Measurements from ENCODE around the gene PDE3B. TPM values are rescaled to one million over a fixed set of nuclear protein-coding genes. Genes with fewer than 3 reads are reported as not detected.

Gene PDE3B
- polyA plus RNA-seq, 1 of the 3 experiments (the other 2 are of a cell fraction): 0.26 TPM

DNA sequence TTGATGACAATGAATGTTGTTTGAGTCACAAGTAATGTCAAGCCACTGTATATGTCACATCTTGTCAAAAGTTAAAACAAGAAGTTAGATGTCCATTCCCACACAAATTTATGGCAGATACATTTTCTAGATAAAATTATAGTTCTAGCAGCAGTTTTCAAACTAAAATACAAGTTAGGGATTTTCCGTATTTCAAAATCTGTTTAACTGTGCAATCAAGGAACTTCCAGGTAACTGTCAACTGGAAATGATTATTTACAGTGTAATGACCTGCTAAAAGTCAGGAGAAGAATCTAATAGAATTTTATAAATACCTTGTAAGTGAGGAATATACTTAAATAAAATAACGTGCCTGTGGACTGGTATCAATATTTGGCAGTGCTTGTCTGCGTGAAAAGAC, 111.5 kb downstream of the PDE3B start:
- 66% methylated on average over 3 of the region's 3 CpGs for WGBS (ENCODE audit: low lambda C conversion rate)
- POLR2A ChIA-PET: no interaction called here
- no peaks in the 10 kb centered on the region for H3K36me3 ChIP-seq (replicated peaks in 1 of 2; ENCODE audit: control insufficient read depth in 1 of 2, insufficient read depth in 2 of 2, low read length in 1 of 2)
- no peaks in the 10 kb centered on the region for H3F3A ChIP-seq (replicated peaks; ENCODE audit: insufficient read depth)
- H3K9me2 ChIP-seq: no peaks in the 10 kb centered on the region
- H3K79me2 ChIP-seq (ENCODE audit: insufficient read depth): no peaks in the 10 kb centered on the region
- no peak overlapping the region for H3K9ac ChIP-seq
- no peaks in the 10 kb centered on the region for H3K27me3 ChIP-seq (ENCODE audit: insufficient read depth)
- no peak for DNase-seq
- TF ChIP-seq JUND (IDR thresholded peaks at IDR 0.05) (no peak), NRF1 (IDR thresholded peaks at IDR 0.05; ENCODE audit: low read depth, low read length) (no peak), YY1 (IDR thresholded peaks at IDR 0.05; ENCODE audit: low read depth) (no peak)
- TF ChIP-seq, protein P1, sequence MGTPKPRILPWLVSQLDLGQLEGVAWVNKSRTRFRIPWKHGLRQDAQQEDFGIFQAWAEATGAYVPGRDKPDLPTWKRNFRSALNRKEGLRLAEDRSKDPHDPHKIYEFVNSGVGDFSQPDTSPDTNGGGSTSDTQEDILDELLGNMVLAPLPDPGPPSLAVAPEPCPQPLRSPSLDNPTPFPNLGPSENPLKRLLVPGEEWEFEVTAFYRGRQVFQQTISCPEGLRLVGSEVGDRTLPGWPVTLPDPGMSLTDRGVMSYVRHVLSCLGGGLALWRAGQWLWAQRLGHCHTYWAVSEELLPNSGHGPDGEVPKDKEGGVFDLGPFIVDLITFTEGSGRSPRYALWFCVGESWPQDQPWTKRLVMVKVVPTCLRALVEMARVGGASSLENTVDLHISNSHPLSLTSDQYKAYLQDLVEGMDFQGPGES (IDR thresholded peaks at IDR 0.05; ENCODE audit: low read depth, low read length): no peak
- H3K4me1 ChIP-seq (ENCODE audit: control insufficient read depth in 1 of 2, insufficient read depth in 2 of 2, low read depth in 1 of 2, low read length in 1 of 2): no peaks in the 10 kb centered on the region; a peak in 1 of 4 replicates
- CTCF ChIA-PET: interaction anchor here (1.0 kb wide), 1 partner anchor 9 kb away, joined by 3 read pairs; no protein-coding TSS in a partner anchor
- H3K27ac ChIP-seq (ENCODE audit: low read depth in 2 of 2, low read length in 1 of 2): no peak overlapping the region
- no peaks in the 10 kb centered on the region for H4K20me1 ChIP-seq (ENCODE audit: insufficient read depth)
- H3K4me2 ChIP-seq: no peak overlapping the region
- no peak overlapping the region for H2AFZ ChIP-seq (ENCODE audit: low read depth)
- no peaks in the 10 kb centered on the region for H3K9me3 ChIP-seq
- H3K4me3 ChIP-seq (ENCODE audit: low read depth in 2 of 2, low read length in 1 of 2): no peak overlapping the region

DNA sequence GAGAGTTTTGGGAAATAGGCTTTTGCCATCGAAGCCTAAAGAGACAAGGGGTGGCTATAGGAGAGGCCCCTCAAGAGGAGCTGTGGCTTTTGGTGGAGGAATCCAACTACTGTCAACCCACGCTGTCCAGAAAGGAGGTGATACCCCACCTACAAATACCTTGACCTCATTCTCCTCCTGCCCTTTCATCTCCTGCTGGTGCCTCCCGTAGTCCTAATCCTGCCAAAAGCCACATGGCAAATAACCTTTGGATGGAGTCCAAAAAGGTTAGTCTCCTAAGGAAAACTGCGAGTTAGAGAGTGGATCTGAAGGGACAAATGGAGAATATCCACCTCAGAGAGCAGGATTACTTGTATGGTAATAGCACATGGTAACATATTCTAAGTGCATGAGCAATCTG, 112.7 kb downstream of the PDE3B start:
- Histone ChIP-seq H3K4me1 (ENCODE audit: control insufficient read depth in 1 of 2, insufficient read depth in 2 of 2, low read depth in 1 of 2, low read length in 1 of 2) (no peaks in the 10 kb centered on the region), H3K79me2 (ENCODE audit: insufficient read depth) (no peaks in the 10 kb centered on the region), H3K9me2 (no peaks in the 10 kb centered on the region), H2AFZ (ENCODE audit: low read depth) (no peak overlapping the region), H3F3A (replicated peaks; ENCODE audit: insufficient read depth) (no peaks in the 10 kb centered on the region), H3K4me2 (no peak overlapping the region), H3K9ac (no peak overlapping the region), H3K36me3 (replicated peaks in 1 of 2; ENCODE audit: control insufficient read depth in 1 of 2, insufficient read depth in 2 of 2, low read length in 1 of 2) (no peaks in the 10 kb centered on the region), H3K9me3 (no peaks in the 10 kb centered on the region), H3K4me3 (ENCODE audit: low read depth in 2 of 2, low read length in 1 of 2) (no peak overlapping the region), H4K20me1 (ENCODE audit: insufficient read depth) (no peaks in the 10 kb centered on the region), H3K27ac (ENCODE audit: low read depth in 2 of 2, low read length in 1 of 2) (no peak overlapping the region), H3K27me3 (ENCODE audit: insufficient read depth) (no peaks in the 10 kb centered on the region)
- TF ChIP-seq JUND (IDR thresholded peaks at IDR 0.05) (no peak), EP300 (IDR thresholded peaks at IDR 0.05; ENCODE audit: borderline replicate concordance in 1 of 2, low read depth in 1 of 2, low read length in 1 of 2) (no peak), MEF2A (IDR thresholded peaks at IDR 0.05; ENCODE audit: borderline replicate concordance, low read depth) (no peak), YY1 (IDR thresholded peaks at IDR 0.05; ENCODE audit: low read depth) (no peak), NRF1 (IDR thresholded peaks at IDR 0.05; ENCODE audit: low read depth, low read length) (no peak), FOSL2 (IDR thresholded peaks at IDR 0.05; ENCODE audit: borderline replicate concordance, low read depth) (no peak), ELF1 (IDR thresholded peaks at IDR 0.05) (no peak), FOXM1 (IDR thresholded peaks at IDR 0.05; ENCODE audit: low read depth) (no peak), SIN3A (IDR thresholded peaks at IDR 0.05; ENCODE audit: borderline replicate concordance, low read depth, low read length) (no peak), SMC3 (IDR thresholded peaks at IDR 0.05; ENCODE audit: low read depth, low read length) (no peak), RAD21 (IDR thresholded peaks at IDR 0.05; ENCODE audit: low read length) (no peak), FOXJ3 (CRISPR knock-in tag; IDR thresholded peaks at IDR 0.05) (no peak), GABPA (IDR thresholded peaks at IDR 0.05; ENCODE audit: low read depth) (no peak)
- TF ChIP-seq, protein P2, sequence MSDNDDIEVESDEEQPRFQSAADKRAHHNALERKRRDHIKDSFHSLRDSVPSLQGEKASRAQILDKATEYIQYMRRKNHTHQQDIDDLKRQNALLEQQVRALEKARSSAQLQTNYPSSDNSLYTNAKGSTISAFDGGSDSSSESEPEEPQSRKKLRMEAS (IDR thresholded peaks at IDR 0.05; ENCODE audit: low read depth): no peak
- TF ChIP-seq, protein P3, sequence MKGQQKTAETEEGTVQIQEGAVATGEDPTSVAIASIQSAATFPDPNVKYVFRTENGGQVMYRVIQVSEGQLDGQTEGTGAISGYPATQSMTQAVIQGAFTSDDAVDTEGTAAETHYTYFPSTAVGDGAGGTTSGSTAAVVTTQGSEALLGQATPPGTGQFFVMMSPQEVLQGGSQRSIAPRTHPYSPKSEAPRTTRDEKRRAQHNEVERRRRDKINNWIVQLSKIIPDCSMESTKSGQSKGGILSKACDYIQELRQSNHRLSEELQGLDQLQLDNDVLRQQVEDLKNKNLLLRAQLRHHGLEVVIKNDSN (IDR thresholded peaks at IDR 0.05; ENCODE audit: borderline replicate concordance, low read depth): no peak
- TF ChIP-seq, protein P4, sequence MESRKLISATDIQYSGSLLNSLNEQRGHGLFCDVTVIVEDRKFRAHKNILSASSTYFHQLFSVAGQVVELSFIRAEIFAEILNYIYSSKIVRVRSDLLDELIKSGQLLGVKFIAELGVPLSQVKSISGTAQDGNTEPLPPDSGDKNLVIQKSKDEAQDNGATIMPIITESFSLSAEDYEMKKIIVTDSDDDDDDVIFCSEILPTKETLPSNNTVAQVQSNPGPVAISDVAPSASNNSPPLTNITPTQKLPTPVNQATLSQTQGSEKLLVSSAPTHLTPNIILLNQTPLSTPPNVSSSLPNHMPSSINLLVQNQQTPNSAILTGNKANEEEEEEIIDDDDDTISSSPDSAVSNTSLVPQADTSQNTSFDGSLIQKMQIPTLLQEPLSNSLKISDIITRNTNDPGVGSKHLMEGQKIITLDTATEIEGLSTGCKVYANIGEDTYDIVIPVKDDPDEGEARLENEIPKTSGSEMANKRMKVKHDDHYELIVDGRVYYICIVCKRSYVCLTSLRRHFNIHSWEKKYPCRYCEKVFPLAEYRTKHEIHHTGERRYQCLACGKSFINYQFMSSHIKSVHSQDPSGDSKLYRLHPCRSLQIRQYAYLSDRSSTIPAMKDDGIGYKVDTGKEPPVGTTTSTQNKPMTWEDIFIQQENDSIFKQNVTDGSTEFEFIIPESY (IDR thresholded peaks at IDR 0.05; ENCODE audit: borderline replicate concordance, low read depth): no peak
- TF ChIP-seq, protein P5, sequence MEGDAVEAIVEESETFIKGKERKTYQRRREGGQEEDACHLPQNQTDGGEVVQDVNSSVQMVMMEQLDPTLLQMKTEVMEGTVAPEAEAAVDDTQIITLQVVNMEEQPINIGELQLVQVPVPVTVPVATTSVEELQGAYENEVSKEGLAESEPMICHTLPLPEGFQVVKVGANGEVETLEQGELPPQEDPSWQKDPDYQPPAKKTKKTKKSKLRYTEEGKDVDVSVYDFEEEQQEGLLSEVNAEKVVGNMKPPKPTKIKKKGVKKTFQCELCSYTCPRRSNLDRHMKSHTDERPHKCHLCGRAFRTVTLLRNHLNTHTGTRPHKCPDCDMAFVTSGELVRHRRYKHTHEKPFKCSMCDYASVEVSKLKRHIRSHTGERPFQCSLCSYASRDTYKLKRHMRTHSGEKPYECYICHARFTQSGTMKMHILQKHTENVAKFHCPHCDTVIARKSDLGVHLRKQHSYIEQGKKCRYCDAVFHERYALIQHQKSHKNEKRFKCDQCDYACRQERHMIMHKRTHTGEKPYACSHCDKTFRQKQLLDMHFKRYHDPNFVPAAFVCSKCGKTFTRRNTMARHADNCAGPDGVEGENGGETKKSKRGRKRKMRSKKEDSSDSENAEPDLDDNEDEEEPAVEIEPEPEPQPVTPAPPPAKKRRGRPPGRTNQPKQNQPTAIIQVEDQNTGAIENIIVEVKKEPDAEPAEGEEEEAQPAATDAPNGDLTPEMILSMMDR (IDR thresholded peaks at IDR 0.05): no peak
- DNase-seq: no peak
- 53% methylated on average over 4 of the region's 4 CpGs for WGBS (ENCODE audit: low lambda C conversion rate)
- CTCF ChIA-PET: interaction anchor here (1.0 to 1.3 kb wide), 2 partner anchors 8 to 11 kb away, joined by 3 read pairs; no protein-coding TSS in a partner anchor
- POLR2A ChIA-PET: no interaction called here

All from SK-N-SH (cell line).